NOMO-1 treated with DMSO at 0.1 percent for 48 hours (cell line): ENCODE measurements around the gene ANKS1B.
A peak's percentile ranks its signal among the peaks of the same experiment; 100 is the strongest.
"Not testable (repeated sequence)": the region's sequence is repeated elsewhere in the genome, so short reads cannot be mapped to it uniquely, and the experiment has no call there.

Experiments used
- DNase-seq: peaks from one replicate; lab custom pipeline; 2025; ENCODE audit not compliant: unreplicated experiment; lab: John Stamatoyannopoulos, UW

ANKS1B gene

GRCh38 chr12:99767809-99768208 is 216.9 kb downstream of the ANKS1B start:
- peak; percentile 38 for DNase-seq

- DNase-seq = no peak
These were observed 218.3 kb downstream of the ANKS1B start for GRCh38 chr12:99766408-99766807.

DNA sequence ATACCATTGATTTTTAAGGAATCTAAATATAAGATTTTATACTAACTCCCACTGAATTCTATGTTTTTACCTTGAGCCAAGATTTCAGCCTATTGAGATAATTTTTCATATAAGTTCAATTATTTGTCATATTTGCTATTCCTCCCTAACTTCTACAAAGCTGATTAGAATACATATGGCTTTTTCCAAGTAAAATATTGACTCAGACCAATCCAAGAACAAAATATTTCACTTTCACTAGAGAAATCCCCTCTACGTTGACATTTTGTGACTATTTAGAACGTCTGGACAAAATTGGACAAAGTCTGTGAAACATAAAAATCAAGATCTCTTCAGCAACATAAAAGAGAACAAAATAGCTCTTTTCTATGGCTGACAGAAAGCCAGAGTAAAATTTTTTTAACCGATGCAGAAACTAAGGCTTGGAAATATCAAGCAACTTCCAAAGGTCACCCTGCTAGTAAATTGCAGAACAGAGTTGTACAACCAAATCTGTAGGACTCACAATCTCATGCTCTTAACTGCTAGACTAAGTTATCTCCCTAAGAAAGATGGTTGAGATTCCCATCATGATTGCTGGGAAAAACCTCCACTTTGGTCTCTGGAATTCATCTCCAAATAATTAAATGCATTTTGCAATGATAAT is 219.1 kb downstream of the ANKS1B start:
- no peak for DNase-seq

GRCh38 chr12:99759444-99759843 is 225.3 kb downstream of the ANKS1B start:
- DNase-seq = no peak

- no peak for DNase-seq
These were observed 225.7 kb downstream of the ANKS1B start for GRCh38 chr12:99758997-99759396.

- DNase-seq = no peak
These were observed 232.0 kb downstream of the ANKS1B start for GRCh38 chr12:99752740-99753139.

DNA sequence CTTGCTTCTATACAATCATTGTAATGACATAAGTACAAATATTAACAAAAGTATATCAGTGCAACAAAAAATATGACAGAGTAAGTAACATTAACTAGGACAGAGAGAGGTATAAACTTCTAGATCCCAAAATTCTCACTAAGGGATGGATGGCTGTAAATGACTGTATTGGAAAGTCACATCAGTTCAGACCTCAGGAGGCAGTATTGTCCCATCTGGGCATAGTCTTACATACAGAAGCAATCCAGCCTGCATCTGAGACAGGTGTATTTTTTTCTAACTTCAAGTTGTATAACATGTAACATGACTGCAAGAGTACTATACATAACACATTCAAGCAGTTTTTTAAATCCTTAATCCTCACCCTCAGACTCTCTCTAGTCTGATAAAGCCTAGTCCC is 238.2 kb downstream of the ANKS1B start:
- no peak for DNase-seq

DNA sequence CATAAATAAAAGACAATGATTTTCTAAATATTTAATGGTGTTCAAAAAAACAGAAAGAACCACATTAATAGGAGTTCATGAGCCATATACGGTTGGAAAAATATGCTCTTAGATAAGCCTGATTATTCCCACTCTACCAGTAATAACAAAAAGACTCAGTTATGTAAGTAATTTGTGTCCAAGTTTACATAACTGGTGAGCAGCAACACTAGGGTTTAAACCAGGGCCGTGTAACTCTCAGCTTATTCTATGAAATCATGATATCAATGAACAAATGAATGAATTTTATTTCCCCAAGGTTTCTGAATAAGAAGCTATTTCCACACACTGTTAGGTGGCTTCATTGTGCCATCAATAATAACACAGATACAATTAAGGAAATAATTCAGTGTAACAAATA is 238.8 kb downstream of the ANKS1B start:
- no peak for DNase-seq

DNA sequence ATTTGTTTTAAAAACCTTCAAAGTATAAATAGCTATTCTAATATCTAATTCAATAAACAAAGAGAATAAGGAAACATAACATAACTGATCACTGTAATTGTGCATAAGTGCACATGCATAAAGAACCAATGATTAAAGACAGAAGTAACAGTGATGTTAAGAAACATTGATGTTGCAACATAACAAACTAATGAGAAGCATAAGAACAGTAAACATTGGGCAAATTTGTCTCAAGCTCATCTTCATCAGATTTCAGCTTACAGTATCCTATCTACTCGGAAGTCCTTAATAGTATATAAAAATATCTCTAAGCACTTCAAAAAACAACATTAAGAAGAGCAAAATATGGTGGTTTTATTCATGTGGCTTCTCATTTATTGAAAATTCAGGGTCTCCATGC is 239.6 kb downstream of the ANKS1B start:
- no peak for DNase-seq

DNA sequence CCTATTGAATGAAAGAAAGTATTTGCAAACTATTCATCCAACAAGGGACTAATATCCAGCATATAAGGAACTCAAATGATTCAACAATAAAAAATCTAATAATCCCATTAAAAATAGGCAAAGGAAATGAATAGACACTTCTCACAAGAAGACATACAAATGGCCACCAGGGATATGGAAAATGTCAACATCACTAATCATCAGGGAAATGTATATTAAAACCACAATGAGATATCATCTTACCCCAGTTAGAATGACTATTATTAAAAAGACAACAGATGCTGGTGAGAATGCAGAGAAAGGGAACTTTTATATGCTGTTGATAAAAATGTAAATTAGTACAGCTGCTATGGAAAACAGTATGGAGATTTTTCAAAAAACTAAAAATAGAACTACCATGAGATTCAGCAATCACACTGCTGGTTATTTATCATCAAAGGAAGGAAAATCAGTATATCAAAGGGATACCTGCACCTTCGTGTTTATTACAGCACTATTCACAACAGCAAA is 247.9 kb downstream of the ANKS1B start:
- no peak for DNase-seq

GRCh38 chr12:99732131-99732530 is 252.6 kb downstream of the ANKS1B start:
- DNase-seq = no peak

DNA sequence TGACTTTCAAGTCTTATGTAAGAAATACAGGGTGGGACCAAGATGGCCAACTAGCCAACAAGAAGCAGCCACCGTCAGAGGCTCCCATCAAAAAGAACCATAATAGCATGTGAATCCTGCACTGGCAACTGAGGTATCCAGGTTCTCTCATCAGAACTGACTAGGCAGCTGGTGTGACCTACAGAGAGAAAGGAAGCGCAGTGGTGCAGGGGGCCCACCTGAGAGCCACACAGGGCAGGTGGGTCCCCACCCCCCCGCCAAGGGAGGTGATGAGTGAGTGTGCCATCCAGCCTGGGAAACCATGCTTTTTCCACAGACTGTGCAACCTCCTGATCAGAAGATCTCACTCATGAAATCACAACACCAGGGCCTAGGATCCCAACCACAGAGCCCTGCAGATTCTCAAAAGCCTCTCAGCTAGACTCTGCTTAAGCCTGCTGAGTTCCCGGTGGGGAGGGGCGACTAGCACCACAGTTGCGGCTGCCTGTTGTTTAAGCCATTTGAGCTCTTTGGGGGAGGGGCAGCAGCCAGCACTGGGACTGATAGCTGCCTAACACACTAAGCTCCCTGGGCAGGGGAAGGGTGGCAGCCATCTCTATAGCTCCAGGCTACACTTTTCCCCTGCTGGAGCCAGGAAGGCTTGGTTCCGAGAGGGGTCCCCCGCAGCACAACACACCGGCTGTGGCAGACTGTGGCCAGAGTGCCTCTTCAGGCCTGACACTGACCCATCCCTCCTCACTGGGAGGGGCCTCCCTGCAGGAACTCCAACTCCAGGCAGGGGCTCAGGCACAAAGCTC is 261.8 kb downstream of the ANKS1B start:
- DNase-seq = no peak

DNA sequence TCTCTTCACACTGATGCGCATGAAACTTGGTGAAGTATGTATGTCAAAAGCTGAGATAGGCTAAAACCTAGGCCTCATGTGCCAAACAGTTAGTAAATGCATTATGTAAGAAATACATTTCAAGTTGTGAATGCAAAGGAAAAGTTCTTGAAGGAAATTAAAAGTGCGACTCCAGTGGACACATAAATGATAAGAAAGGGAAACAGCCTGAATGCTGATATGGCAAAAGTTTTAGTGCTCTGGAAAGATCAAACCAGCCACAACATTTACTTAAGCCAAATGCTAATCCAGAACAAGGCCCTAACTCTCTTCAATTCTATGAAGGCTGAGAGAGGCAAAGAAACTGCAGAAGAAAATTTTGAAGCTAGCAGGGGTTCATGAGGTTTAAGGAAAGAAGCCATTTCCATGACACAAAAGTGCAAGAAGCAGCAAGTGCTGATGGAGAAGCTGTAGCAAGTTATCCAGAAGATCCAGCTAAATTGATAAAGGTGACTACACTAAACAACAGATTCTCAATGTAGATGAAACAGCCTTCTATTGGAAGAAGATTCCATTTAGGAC is 262.9 kb downstream of the ANKS1B start:
- no peak for DNase-seq

DNA sequence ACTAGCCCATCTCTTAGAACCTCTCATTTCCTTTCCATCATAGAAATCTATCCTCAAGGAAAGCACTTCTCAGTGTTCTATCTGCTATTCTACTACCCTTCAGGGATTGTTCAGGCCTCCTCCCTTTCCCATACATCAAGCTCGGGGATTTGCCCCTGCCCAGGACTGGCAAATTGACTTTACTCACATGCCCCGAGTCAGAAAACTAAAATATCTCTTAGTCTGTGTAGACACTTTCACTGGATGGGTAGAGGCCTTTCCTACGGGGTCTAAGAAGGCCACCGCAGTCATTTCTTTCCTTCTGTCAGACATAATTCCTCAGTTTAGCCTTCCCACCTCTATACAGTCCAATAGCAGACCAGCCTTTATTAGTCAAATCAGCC is 264.7 kb downstream of the ANKS1B start:
- DNase-seq = not testable (repeated sequence)

GRCh38 chr12:99719411-99720082 is 265.2 kb downstream of the ANKS1B start:
- DNase-seq = not testable (repeated sequence)

DNA sequence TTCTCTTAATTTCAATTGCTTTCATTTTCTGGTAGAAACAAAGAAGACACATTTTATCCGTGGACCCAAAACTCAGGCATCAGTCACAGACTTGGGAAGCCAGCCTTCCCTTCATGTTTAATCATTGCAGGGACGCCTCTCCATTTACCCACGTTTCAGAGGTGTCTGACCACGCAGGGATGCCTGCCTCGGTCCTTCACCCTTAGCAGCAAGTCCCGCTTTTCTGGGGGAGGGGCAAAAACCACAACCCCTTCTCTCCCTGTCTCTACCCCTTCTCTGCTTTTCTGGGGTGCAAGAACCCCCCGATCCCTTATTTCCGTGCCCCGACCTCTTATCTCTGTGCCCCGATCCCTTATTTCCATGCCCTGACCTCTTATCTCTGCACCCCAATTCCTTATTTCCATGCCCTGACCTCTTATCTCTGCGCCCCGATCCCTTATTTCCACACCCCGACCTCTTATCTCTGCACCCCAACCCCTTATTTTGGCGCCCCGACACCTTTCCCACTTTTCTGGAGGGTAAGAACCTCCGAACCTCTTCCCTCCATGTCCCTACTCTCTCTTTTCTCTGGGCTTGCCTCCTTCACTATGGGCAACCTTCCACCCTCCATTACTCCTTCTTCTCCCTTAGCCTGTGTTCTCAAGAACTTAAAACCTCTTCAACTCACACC is 268.8 kb downstream of the ANKS1B start:
- not testable (repeated sequence) for DNase-seq

DNA sequence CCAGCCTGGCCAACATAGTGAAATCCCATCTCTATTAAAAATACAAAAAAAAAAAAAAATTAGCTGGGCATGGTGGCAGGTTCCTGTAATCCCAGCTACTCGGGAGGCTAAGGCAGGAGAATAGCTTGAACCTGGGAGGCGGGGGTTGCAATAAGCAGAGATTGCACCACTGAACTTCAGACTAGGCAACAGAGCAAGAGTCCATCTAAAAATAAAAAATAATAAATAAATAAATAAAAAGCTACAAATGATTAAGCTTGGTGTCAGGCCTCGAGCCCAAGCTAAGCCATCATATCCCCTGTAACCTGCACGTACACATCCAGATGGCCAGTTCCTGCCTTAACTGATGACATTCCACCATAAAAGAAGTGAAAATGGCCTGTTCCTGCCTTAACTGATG is 269.8 kb downstream of the ANKS1B start:
- not testable (repeated sequence) for DNase-seq

DNA sequence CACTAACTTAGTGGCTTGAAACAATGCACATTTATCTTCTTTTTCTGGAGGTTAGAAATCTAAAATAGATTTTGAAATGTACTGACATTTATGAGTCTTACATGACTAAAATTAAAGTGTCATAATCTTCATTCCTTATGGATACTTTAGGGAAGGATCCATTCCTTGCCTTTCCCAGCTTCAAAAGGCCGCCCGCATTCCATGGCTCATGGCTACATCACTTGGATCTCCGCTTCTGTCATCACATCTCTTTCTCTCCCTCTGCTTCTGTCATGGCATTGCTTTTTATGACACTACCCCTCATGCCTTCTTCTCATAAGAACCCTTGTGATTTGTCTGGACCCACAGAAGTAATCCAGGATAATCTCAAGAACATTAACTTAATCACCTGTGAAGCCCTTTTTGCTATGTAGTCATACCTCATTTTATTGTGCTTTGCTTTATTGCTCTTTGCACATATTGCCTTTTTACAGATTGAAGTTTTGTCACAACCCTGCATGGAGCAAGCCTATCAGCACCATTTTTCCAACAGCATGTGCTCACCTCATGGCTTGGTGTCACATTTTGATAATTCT is 270.7 kb downstream of the ANKS1B start:
- DNase-seq = no peak

- no peak for DNase-seq
These were observed 272.5 kb downstream of the ANKS1B start for GRCh38 chr12:99712281-99712680.

- DNase-seq = no peak
These were observed 273.5 kb downstream of the ANKS1B start for GRCh38 chr12:99711246-99711645.

DNA sequence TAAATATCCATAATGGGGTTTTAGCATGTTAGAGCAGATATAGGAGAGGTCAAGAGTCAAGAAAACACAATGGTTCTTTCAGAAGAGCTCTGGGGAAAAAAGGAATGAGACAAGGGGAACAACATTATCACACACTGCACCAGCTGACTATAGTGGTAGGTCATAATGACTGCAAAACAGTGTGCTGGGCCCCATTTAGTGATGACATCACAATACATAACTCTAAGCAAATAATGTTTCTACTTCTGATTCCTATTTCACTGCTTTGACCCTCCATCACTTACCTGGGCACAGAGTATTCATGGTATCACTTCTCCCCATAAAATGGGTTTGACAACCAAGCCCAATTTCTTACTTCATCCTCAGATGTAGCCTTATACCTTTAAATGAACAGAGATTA is 275.1 kb downstream of the ANKS1B start:
- no peak for DNase-seq
